ENCODE measurements around the gene YBX2.

DNA sequence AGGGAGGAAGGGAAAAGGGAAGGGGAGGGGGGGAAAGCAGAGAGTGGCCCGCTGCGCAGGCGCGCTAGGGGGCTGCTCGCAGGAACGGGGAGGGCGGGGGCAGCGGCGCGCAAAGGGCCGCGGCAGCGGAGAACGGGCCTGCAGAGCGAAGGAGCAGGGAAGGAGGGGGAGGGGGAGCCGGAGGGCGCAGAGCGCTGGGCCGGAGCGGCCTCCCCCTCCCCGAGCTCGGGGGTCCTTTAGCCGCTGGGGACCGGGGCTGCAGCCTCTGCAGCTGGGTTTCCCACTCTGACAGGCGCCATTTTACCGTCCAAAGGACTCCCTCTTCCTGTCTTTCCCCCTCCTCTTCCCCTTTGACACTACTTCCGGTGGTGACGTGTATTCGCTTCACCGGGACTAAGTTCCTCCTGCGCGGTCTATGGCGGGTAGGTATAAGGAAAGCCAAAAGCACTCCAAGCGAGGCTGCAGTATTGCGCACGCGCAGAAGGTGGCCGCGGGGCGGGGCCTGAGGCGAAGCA is 42.7 kb downstream of the YBX2 start, which contains the start of gene CTDNEP1:
- no peak for TF ChIP-seq GLIS3 (CRISPR knock-in tag; IDR thresholded peaks at IDR 0.05)
- no peak for TF ChIP-seq ESRRG (CRISPR knock-in tag; IDR thresholded peaks at IDR 0.05)
- TF ChIP-seq TOX (CRISPR knock-in tag; IDR thresholded peaks at IDR 0.05; ENCODE audit: borderline replicate concordance), result no peak
- TF ChIP-seq, protein P1, sequence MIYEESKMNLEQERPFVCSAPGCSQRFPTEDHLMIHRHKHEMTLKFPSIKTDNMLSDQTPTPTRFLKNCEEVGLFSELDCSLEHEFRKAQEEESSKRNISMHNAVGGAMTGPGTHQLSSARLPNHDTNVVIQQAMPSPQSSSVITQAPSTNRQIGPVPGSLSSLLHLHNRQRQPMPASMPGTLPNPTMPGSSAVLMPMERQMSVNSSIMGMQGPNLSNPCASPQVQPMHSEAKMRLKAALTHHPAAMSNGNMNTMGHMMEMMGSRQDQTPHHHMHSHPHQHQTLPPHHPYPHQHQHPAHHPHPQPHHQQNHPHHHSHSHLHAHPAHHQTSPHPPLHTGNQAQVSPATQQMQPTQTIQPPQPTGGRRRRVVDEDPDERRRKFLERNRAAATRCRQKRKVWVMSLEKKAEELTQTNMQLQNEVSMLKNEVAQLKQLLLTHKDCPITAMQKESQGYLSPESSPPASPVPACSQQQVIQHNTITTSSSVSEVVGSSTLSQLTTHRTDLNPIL (CRISPR knock-in tag; IDR thresholded peaks at IDR 0.05; ENCODE audit: low read depth), result no peak
- no peak for TF ChIP-seq OSR1 (CRISPR knock-in tag; IDR thresholded peaks at IDR 0.05)
- TF ChIP-seq RARB (CRISPR knock-in tag; IDR thresholded peaks at IDR 0.05), result no peak
- TF ChIP-seq ZC3H10 (CRISPR knock-in tag; IDR thresholded peaks at IDR 0.05), result no peak
- TF ChIP-seq, protein P2, sequence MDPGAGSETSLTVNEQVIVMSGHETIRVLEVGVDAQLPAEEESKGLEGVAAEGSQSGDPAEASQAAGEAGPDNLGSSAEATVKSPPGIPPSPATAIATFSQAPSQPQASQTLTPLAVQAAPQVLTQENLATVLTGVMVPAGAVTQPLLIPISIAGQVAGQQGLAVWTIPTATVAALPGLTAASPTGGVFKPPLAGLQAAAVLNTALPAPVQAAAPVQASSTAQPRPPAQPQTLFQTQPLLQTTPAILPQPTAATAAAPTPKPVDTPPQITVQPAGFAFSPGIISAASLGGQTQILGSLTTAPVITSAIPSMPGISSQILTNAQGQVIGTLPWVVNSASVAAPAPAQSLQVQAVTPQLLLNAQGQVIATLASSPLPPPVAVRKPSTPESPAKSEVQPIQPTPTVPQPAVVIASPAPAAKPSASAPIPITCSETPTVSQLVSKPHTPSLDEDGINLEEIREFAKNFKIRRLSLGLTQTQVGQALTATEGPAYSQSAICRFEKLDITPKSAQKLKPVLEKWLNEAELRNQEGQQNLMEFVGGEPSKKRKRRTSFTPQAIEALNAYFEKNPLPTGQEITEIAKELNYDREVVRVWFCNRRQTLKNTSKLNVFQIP (CRISPR knock-in tag; IDR thresholded peaks at IDR 0.05; ENCODE audit: borderline replicate concordance, low read depth), result no peak
- no peak for TF ChIP-seq PPARA (CRISPR knock-in tag; IDR thresholded peaks at IDR 0.05; ENCODE audit: borderline replicate concordance)
- TF ChIP-seq ARNTL (CRISPR knock-in tag; IDR thresholded peaks at IDR 0.05; ENCODE audit: borderline replicate concordance, low read depth), result no peak
- TF ChIP-seq, protein P3, sequence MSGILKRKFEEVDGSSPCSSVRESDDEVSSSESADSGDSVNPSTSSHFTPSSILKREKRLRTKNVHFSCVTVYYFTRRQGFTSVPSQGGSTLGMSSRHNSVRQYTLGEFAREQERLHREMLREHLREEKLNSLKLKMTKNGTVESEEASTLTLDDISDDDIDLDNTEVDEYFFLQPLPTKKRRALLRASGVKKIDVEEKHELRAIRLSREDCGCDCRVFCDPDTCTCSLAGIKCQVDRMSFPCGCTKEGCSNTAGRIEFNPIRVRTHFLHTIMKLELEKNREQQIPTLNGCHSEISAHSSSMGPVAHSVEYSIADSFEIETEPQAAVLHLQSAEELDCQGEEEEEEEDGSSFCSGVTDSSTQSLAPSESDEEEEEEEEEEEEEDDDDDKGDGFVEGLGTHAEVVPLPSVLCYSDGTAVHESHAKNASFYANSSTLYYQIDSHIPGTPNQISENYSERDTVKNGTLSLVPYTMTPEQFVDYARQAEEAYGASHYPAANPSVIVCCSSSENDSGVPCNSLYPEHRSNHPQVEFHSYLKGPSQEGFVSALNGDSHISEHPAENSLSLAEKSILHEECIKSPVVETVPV (CRISPR knock-in tag; IDR thresholded peaks at IDR 0.05), result no peak

Data from SK-N-SH treated with all-trans-retinoic acid at 6 μM for 48 hours (cell line).